ENCODE measurements around the gene MAP2K2. TPM values are rescaled to one million over a fixed set of nuclear protein-coding genes. Genes with fewer than 3 reads are reported as not detected.

Gene MAP2K2
- total RNA-seq, 1 donor, result 233 TPM

DNA sequence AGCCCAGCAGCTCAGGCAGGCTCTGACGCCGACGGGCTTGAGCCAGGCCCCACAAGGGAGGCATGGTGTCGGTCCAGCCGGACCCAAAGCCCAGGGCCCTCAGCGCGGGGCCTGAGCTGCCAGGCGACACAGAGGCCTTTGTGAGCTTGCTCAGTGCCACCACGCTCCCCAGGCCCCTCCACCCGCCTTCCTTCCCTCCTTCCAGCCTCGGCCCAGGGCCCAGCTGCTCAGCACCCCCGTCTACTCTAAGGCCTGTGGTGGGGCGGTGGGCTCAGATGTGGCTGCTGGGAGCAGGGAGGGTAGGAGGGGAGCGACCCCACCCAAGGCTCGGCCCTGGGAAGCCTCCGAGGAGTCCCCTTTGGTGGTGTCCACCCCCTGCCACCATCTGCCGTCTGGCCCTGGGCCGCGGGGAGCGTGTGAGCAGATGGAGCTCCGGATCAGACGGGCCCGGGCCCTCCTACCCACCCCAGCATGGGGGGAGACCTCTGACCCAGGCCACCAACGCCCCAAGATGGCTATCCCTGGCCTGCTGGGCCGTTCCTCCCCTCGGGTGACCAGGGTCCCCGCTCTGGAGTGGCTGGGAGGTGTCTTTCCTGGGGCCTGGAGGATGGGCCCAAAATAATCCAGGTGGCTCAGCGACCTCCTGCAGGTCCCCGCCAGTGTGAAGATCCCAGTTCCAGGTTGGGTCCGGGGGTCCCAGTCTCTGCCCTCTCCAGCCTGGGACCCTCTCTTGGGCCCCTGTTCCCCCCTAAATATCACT, 65.0 kb downstream of the MAP2K2 start:
- H3K79me2 ChIP-seq (ENCODE audit: insufficient read depth, low read length), result peaks cover 98% of the 10 kb centered on the region
- peaks cover 56% of the 10 kb centered on the region for H3K4me1 ChIP-seq (ENCODE audit: insufficient read depth, low read length)
- peak; percentile 90 for DNase-seq (ENCODE audit: insufficient read length, low spot score, missing footprints)
- TF ChIP-seq, protein P1, sequence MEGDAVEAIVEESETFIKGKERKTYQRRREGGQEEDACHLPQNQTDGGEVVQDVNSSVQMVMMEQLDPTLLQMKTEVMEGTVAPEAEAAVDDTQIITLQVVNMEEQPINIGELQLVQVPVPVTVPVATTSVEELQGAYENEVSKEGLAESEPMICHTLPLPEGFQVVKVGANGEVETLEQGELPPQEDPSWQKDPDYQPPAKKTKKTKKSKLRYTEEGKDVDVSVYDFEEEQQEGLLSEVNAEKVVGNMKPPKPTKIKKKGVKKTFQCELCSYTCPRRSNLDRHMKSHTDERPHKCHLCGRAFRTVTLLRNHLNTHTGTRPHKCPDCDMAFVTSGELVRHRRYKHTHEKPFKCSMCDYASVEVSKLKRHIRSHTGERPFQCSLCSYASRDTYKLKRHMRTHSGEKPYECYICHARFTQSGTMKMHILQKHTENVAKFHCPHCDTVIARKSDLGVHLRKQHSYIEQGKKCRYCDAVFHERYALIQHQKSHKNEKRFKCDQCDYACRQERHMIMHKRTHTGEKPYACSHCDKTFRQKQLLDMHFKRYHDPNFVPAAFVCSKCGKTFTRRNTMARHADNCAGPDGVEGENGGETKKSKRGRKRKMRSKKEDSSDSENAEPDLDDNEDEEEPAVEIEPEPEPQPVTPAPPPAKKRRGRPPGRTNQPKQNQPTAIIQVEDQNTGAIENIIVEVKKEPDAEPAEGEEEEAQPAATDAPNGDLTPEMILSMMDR (IDR thresholded peaks at IDR 0.05; ENCODE audit: extremely low read depth, low read depth, low read length), result no peak
- H3K27ac ChIP-seq (ENCODE audit: low read depth, low read length), result peak overlapping the region; percentile 82
- no peak overlapping the region for H2AFZ ChIP-seq (ENCODE audit: low read length)
- H3K27me3 ChIP-seq (ENCODE audit: insufficient read depth, low read length), result no peaks in the 10 kb centered on the region
- H3K36me3 ChIP-seq (ENCODE audit: insufficient read depth, low read length), result peaks cover 31% of the 10 kb centered on the region
- peak overlapping the region; percentile 45 for H3K4me3 ChIP-seq (ENCODE audit: insufficient read depth, low read length)
- H4K20me1 ChIP-seq (ENCODE audit: insufficient read depth, low read length), result peaks cover 65% of the 10 kb centered on the region
- no peaks in the 10 kb centered on the region for H3K9me3 ChIP-seq (ENCODE audit: low read depth, low read length)
- peak overlapping the region; percentile 58 for H3K4me2 ChIP-seq (ENCODE audit: insufficient read depth, low read length)

DNA sequence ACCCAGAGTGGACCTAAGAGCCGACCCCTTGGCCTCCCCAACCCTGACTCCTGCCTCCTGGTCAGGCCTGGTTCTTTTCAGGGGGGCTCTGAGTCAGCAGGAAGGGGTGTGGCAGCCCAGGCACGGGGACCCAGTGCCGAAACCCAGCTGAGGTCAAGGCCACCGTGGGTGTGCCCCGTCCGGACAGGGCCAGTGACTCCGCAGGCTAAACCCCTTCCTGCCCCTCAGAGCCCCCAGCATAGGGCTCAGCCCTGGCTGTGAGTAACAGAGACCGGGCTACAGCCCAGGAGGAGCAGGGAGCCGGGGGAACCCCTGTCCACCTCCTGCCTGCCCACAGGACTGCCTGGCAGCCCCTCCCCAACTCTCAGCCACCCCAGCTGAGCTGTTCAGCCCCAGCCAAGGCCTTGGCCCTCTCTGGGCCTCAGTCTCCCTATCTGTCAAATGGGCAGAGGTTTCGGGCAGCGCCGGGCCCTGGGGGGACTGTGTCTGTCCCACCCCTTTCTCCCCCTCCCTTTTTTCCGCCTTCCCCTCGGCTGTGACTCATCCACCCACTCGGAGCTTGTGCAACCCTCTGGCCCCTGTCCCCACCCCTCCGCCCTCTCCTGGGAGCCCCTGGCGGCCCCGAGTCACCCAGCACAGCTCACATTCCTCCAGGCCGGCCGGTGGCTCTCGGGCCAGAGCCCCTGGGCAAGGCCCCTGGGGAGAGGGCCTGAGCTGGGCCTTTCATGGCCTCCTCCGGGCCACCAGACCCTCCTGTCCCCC, 65.8 kb downstream of the MAP2K2 start:
- Histone ChIP-seq H3K27ac (ENCODE audit: low read depth, low read length) (peak overlapping the region; percentile 82), H3K27me3 (ENCODE audit: insufficient read depth, low read length) (no peaks in the 10 kb centered on the region), H2AFZ (ENCODE audit: low read length) (no peak overlapping the region), H3K4me1 (ENCODE audit: insufficient read depth, low read length) (peaks cover 56% of the 10 kb centered on the region), H3K4me3 (ENCODE audit: insufficient read depth, low read length) (peak overlapping the region; percentile 45), H4K20me1 (ENCODE audit: insufficient read depth, low read length) (peaks cover 65% of the 10 kb centered on the region), H3K79me2 (ENCODE audit: insufficient read depth, low read length) (peaks cover 98% of the 10 kb centered on the region), H3K36me3 (ENCODE audit: insufficient read depth, low read length) (peaks cover 33% of the 10 kb centered on the region), H3K4me2 (ENCODE audit: insufficient read depth, low read length) (peak overlapping the region; percentile 58), H3K9me3 (ENCODE audit: low read depth, low read length) (no peaks in the 10 kb centered on the region)
- TF ChIP-seq, protein P1 (IDR thresholded peaks at IDR 0.05; ENCODE audit: extremely low read depth, low read depth, low read length), result no peak
- DNase-seq (ENCODE audit: insufficient read length, low spot score, missing footprints), result peak; percentile 100

DNA sequence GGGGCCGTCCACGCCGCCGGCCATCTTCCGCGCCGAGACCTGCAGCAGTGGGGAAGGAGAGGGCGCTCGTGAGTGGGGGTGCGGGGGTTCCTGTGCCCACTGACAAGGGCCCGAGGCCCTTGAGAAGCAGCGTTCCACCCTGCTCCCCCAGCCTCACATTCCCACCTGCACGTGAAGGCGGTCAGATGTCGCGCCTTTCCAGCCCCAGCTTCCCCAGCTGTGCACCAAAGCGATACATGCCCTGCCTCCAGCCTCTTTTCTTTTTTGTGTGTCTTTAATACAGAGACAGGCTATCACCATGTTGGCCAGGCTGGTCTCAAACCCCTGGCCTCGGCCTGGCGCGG, 68.7 kb downstream of the MAP2K2 start:
- Histone ChIP-seq H3K79me2 (ENCODE audit: insufficient read depth, low read length) (peaks cover 95% of the 10 kb centered on the region), H3K4me1 (ENCODE audit: insufficient read depth, low read length) (peaks cover 47% of the 10 kb centered on the region), H3K9me3 (ENCODE audit: low read depth, low read length) (no peaks in the 10 kb centered on the region), H2AFZ (ENCODE audit: low read length) (no peak overlapping the region), H3K27me3 (ENCODE audit: insufficient read depth, low read length) (no peaks in the 10 kb centered on the region), H3K4me2 (ENCODE audit: insufficient read depth, low read length) (no peak overlapping the region), H3K27ac (ENCODE audit: low read depth, low read length) (no peak overlapping the region), H3K36me3 (ENCODE audit: insufficient read depth, low read length) (peaks cover 32% of the 10 kb centered on the region), H3K4me3 (ENCODE audit: insufficient read depth, low read length) (no peak overlapping the region), H4K20me1 (ENCODE audit: insufficient read depth, low read length) (peaks cover 60% of the 10 kb centered on the region)
- DNase-seq (ENCODE audit: insufficient read length, low spot score, missing footprints), result no peak
- TF ChIP-seq, protein P1 (IDR thresholded peaks at IDR 0.05; ENCODE audit: extremely low read depth, low read depth, low read length), result no peak

Data from osteoblast (primary cell).